Stomach (tissue), 4 donors: Measurements from ENCODE around the gene KCNJ12.
"Not testable (repeated sequence)": the region's sequence is repeated elsewhere in the genome, so short reads cannot be mapped to it uniquely, and the experiment has no call there.

Source experiments
- EP300 ChIP-seq: sonication (generic); formaldehyde crosslinking; IDR thresholded peaks from one replicate; pipeline ENCODE4 v1.6.1; 2017; ENCODE audit warnings: antibody characterized with exemption
- POLR2AphosphoS5 ChIP-seq, 3 donors: sonication (generic); formaldehyde crosslinking; IDR thresholded peaks; one replicate each; pipeline ENCODE4 v1.6.1; 2016; ENCODE audit warnings: antibody characterized with exemption in 3 of 3
- TF ChIP-seq, protein P1 (sequence below), 7 experiments: fragments of 450-650 bp in 4 of 7; fragments of 200-600 bp in 3 of 7; sonication (generic) in 3 of 7; IDR thresholded peaks; one replicate each; pipeline ENCODE4 v1.5.1; 2016 to 2019; ENCODE audit warnings: antibody characterized with exemption in 7 of 7, control low read depth in 2 of 7, mild to moderate bottlenecking in 1 of 7

GRCh38 chr17:21434976-21435375 is 58.8 kb downstream of the KCNJ12 start:
- TF ChIP-seq, protein P1, sequence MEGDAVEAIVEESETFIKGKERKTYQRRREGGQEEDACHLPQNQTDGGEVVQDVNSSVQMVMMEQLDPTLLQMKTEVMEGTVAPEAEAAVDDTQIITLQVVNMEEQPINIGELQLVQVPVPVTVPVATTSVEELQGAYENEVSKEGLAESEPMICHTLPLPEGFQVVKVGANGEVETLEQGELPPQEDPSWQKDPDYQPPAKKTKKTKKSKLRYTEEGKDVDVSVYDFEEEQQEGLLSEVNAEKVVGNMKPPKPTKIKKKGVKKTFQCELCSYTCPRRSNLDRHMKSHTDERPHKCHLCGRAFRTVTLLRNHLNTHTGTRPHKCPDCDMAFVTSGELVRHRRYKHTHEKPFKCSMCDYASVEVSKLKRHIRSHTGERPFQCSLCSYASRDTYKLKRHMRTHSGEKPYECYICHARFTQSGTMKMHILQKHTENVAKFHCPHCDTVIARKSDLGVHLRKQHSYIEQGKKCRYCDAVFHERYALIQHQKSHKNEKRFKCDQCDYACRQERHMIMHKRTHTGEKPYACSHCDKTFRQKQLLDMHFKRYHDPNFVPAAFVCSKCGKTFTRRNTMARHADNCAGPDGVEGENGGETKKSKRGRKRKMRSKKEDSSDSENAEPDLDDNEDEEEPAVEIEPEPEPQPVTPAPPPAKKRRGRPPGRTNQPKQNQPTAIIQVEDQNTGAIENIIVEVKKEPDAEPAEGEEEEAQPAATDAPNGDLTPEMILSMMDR (IDR thresholded peaks at IDR 0.05) = not testable (repeated sequence)
- TF ChIP-seq EP300; POLR2AphosphoS5 (IDR thresholded peaks at IDR 0.05): not testable (repeated sequence)
